IPS-18a (cell line): ENCODE measurements around the gene DNAAF1.

Experiments used
- H3K27ac ChIP-seq: one replicate; pipeline ENCODE4 v1.5.1; 2013; ENCODE audit warnings: low read length
- H3K27me3 ChIP-seq: one replicate; pipeline ENCODE4 v1.6.1; 2013; ENCODE audit warnings: mild to moderate bottlenecking, low read length; ENCODE audit not compliant: control insufficient read depth, insufficient read depth
- H3K36me3 ChIP-seq: one replicate; pipeline ENCODE4 v1.6.1; 2013; ENCODE audit warnings: low read depth, low read length; ENCODE audit not compliant: control insufficient read depth
- H3K4me1 ChIP-seq: one replicate; pipeline ENCODE4 v1.6.1; 2013; ENCODE audit warnings: low read depth, low read length; ENCODE audit not compliant: control insufficient read depth
- H3K4me3 ChIP-seq: one replicate; pipeline ENCODE4 v1.5.1; 2013; ENCODE audit warnings: low read length
- H3K9ac ChIP-seq: one replicate; pipeline ENCODE4 v1.6.1; 2013; ENCODE audit warnings: mild to moderate bottlenecking, low read length, moderate library complexity
- H3K9me3 ChIP-seq: one replicate; pipeline ENCODE4 v1.6.1; 2013; ENCODE audit warnings: low read depth, low read length; ENCODE audit not compliant: control insufficient read depth

DNAAF1 gene

GRCh38 chr16:84132527-84133285 is 12.4 kb upstream of the DNAAF1 start:
- Histone ChIP-seq H3K9ac (no peak overlapping the region), H3K36me3 (peaks cover 22% of the 10 kb centered on the region), H3K4me1 (peaks cover 5% of the 10 kb centered on the region), H3K9me3 (no peaks in the 10 kb centered on the region), H3K4me3 (no peak overlapping the region), H3K27ac (no peak overlapping the region), H3K27me3 (no peaks in the 10 kb centered on the region)

DNA sequence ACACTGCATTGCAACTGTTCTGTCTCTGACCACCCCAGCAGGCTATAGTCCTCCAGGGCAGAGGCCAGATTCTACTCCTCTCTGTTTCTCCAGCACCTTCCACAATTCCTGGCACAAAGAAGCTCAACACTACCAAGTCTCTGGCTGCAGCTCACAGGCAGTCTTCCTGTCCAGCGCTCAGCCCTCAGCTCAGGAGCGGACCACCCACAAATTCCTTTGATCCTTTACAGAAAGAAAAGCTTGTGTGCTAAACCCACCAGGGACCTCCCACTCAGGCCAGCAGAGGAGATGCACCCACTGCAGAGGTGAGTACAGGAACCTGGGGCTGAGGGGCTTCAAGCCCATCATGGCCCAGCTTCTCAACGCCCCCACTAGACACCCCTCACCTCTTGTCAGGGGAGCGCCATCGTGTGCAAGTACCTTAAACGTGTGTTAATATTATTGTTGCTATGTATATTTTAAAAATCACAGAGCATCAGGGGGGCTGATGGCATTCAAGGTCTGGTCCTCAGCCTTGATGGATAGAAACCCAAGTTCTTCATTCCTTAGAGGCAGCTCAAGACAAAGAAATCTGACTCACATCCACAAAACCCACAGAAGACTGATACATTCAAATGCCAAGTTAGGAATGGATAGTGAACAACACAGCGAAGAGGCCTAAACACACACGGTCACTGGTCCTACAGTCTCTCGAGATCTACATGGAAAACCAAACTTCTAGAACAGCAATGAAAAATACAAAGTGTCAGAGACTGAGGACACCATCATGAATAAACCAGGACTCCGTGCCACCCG is 8.6 kb upstream of the DNAAF1 start:
- Histone ChIP-seq H3K9ac (no peak overlapping the region), H3K27ac (no peak overlapping the region)

DNA sequence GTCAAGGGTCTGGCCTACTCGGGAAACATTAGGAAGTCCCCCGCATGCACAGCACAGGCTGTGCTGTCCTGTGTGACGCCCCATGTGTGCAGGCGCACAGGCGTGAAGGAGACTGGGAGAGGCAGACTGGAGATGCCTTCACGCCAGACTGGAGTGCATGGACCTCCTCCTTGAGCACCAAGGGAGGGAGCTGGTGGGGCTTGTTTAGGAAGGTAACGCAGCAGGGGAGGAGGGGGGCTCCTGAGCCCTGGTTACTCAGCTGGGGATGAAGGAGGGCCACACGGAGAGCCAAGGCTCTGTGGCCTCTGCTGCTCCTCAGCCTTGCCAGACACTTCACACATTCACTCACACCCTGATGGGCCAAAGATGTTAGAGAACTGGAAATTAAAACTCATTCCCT is 7.8 kb upstream of the DNAAF1 start:
- no peak overlapping the region for H3K27ac ChIP-seq
- H3K36me3 ChIP-seq: no peaks in the 10 kb centered on the region
- H3K27me3 ChIP-seq: no peaks in the 10 kb centered on the region
- no peak overlapping the region for H3K4me3 ChIP-seq
- H3K4me1 ChIP-seq: peaks cover 21% of the 10 kb centered on the region
- H3K9me3 ChIP-seq: no peaks in the 10 kb centered on the region
- H3K9ac ChIP-seq: no peak overlapping the region

More for the DNA sequence above, 8.6 kb upstream of the DNAAF1 start:
- Histone ChIP-seq H3K36me3 (no peaks in the 10 kb centered on the region), H3K4me1 (peaks cover 21% of the 10 kb centered on the region), H3K9me3 (no peaks in the 10 kb centered on the region), H3K27me3 (no peaks in the 10 kb centered on the region), H3K4me3 (no peak overlapping the region)

DNA sequence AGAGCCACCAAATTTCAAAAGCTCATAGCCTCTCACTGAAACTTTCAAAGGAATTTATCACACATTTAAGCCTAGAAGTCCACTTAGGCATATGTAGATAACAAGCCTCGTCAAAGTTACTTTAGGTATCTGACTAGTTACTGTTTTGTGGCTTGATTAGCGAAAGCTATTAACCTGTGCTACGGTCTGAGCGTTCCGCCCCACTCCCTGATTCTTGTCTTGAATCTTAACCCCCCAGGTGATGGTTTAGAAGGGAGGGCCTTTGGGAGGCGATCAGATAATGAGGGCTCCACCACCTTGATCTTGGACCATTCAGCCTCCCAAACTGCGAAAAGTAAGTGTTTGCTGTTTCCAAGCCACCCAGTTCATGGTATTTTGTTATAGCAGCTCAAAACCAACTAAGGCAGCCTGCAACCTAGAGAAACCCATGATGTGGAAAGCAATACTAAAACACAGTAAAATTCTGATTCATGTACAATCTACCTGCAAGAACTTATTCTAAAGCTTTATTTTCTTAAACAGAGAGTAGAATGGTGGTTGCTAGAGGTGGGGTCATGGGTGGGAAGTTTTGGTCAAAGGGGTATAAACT is 7.2 kb upstream of the DNAAF1 start:
- H3K9ac ChIP-seq: no peak overlapping the region
- no peaks in the 10 kb centered on the region for H3K9me3 ChIP-seq
- no peaks in the 10 kb centered on the region for H3K27me3 ChIP-seq
- H3K27ac ChIP-seq: no peak overlapping the region
- no peak overlapping the region for H3K4me3 ChIP-seq
- no peaks in the 10 kb centered on the region for H3K36me3 ChIP-seq
- peaks cover 17% of the 10 kb centered on the region for H3K4me1 ChIP-seq

DNA sequence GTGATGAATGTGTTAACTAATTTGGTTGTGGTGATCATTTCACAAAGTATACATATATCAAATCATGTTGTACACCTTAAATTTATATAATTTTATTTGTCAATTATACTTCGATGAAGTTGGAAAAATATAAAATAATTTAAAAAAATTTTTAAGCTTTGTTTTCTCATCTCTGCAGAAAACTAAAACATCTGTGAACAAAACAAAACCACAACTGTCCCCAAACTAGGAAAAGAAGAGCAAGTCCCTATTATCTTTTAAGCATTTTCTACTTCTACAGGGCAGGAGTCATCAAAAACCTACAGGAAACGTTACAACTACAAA is 6.6 kb upstream of the DNAAF1 start:
- Histone ChIP-seq H3K27ac (peak overlapping the region; percentile 14), H3K9me3 (no peaks in the 10 kb centered on the region), H3K4me1 (peaks cover 17% of the 10 kb centered on the region), H3K27me3 (no peaks in the 10 kb centered on the region), H3K9ac (no peak overlapping the region), H3K36me3 (no peaks in the 10 kb centered on the region), H3K4me3 (peak overlapping the region; percentile 0)

GRCh38 chr16:84138824-84139627 is 6.1 kb upstream of the DNAAF1 start:
- Histone ChIP-seq H3K36me3 (no peaks in the 10 kb centered on the region), H3K9ac (no peak overlapping the region), H3K27ac (peak overlapping the region; percentile 14), H3K4me1 (peaks cover 17% of the 10 kb centered on the region), H3K4me3 (peak overlapping the region; percentile 0), H3K27me3 (no peaks in the 10 kb centered on the region), H3K9me3 (no peaks in the 10 kb centered on the region)

GRCh38 chr16:84139628-84140258 is 5.4 kb upstream of the DNAAF1 start:
- Histone ChIP-seq H3K4me3 (no peak overlapping the region), H3K27ac (no peak overlapping the region), H3K9ac (no peak overlapping the region)

GRCh38 chr16:84141143-84141670 is 3.9 kb upstream of the DNAAF1 start:
- Histone ChIP-seq H3K27ac (no peak overlapping the region), H3K9ac (no peak overlapping the region), H3K9me3 (no peaks in the 10 kb centered on the region), H3K36me3 (no peaks in the 10 kb centered on the region), H3K4me1 (peaks cover 17% of the 10 kb centered on the region), H3K27me3 (peaks cover 8% of the 10 kb centered on the region), H3K4me3 (no peak overlapping the region)

More at GRCh38 chr16:84139628-84140258, 5.4 kb upstream of the DNAAF1 start:
- Histone ChIP-seq H3K27me3 (no peaks in the 10 kb centered on the region), H3K4me1 (peaks cover 17% of the 10 kb centered on the region), H3K36me3 (no peaks in the 10 kb centered on the region), H3K9me3 (no peaks in the 10 kb centered on the region)

- Histone ChIP-seq H3K36me3 (no peaks in the 10 kb centered on the region), H3K4me3 (no peak overlapping the region), H3K27ac (no peak overlapping the region), H3K9ac (no peak overlapping the region), H3K4me1 (peaks cover 13% of the 10 kb centered on the region), H3K9me3 (no peaks in the 10 kb centered on the region), H3K27me3 (peaks cover 12% of the 10 kb centered on the region)
Observed at GRCh38 chr16:84143081-84143480, 2.0 kb upstream of the DNAAF1 start.

- Histone ChIP-seq H3K9ac (peak overlapping the region; percentile 60), H3K4me3 (peak overlapping the region; percentile 88), H3K27ac (no peak overlapping the region), H3K9me3 (no peaks in the 10 kb centered on the region), H3K4me1 (peaks cover 8% of the 10 kb centered on the region), H3K36me3 (no peaks in the 10 kb centered on the region), H3K27me3 (peaks cover 12% of the 10 kb centered on the region)
Observed at GRCh38 chr16:84143784-84144199, 1.3 kb upstream of the DNAAF1 start.
